HG03108 (cell line): ENCODE measurements around the gene PRMT3.
"Not testable (repeated sequence)": the region's sequence is repeated elsewhere in the genome, so short reads cannot be mapped to it uniquely, and the experiment has no call there.

Source experiments
- ATAC-seq: cut with Tn5 transposase; IDR thresholded peaks from one replicate; pipeline ENCODE4 v1.9.1; 2021; ENCODE audit warnings: moderate library complexity; ENCODE audit not compliant: unreplicated experiment

The PRMT3 gene

GRCh38 chr11:20453657-20454316, 66.3 kb downstream of the PRMT3 start:
- no peak for ATAC-seq

- ATAC-seq = no peak
These were observed 69.7 kb downstream of the PRMT3 start for GRCh38 chr11:20457001-20457799.

- ATAC-seq = no peak
These were observed 70.6 kb downstream of the PRMT3 start for GRCh38 chr11:20457934-20458680.

- no peak for ATAC-seq
These were observed 71.6 kb downstream of the PRMT3 start for GRCh38 chr11:20458905-20459632.

GRCh38 chr11:20459865-20460264, 72.3 kb downstream of the PRMT3 start:
- ATAC-seq = no peak

- no peak for ATAC-seq
These were observed 77.0 kb downstream of the PRMT3 start for GRCh38 chr11:20464518-20464917.

GRCh38 chr11:20467487-20468185, 80.1 kb downstream of the PRMT3 start:
- ATAC-seq = no peak

- ATAC-seq = no peak
These were observed 82.8 kb downstream of the PRMT3 start for GRCh38 chr11:20470348-20470747.

- ATAC-seq = not testable (repeated sequence)
These were observed 84.4 kb downstream of the PRMT3 start for GRCh38 chr11:20471929-20472328.

- no peak for ATAC-seq
These were observed 86.8 kb downstream of the PRMT3 start for GRCh38 chr11:20474176-20474881.

GRCh38 chr11:20474882-20475517, 87.5 kb downstream of the PRMT3 start:
- no peak for ATAC-seq

GRCh38 chr11:20477418-20478090, 90.0 kb downstream of the PRMT3 start:
- no peak for ATAC-seq

GRCh38 chr11:20479513-20479912, 92.0 kb downstream of the PRMT3 start:
- no peak for ATAC-seq

- no peak for ATAC-seq
These were observed 96.4 kb downstream of the PRMT3 start for GRCh38 chr11:20483931-20484330.

GRCh38 chr11:20484416-20484815, 96.9 kb downstream of the PRMT3 start:
- not testable (repeated sequence) for ATAC-seq

- no peak for ATAC-seq
These were observed 100.8 kb downstream of the PRMT3 start for GRCh38 chr11:20488352-20488751.

GRCh38 chr11:20489948-20490347, 102.4 kb downstream of the PRMT3 start:
- peak; percentile 73 for ATAC-seq

- no peak for ATAC-seq
These were observed 105.8 kb downstream of the PRMT3 start for GRCh38 chr11:20493340-20493739.
